ENCODE data around the gene STRADA.
"Not testable (repeated sequence)": the region's sequence is repeated elsewhere in the genome, so short reads cannot be mapped to it uniquely, and the experiment has no call there.

STRADA gene

GRCh38 chr17:63722403-63722802 lies 19.2 kb downstream of the STRADA start:
- H3K4me1 ChIP-seq (ENCODE audit: insufficient read depth, low read length): no peaks in the 10 kb centered on the region
- H3K9ac ChIP-seq (ENCODE audit: low read depth, low read length): no peak overlapping the region
- no peaks in the 10 kb centered on the region for H3K36me3 ChIP-seq (ENCODE audit: insufficient read depth, low read length)
- H3K9me3 ChIP-seq (ENCODE audit: control insufficient read depth, insufficient read depth, low read length): no peaks in the 10 kb centered on the region

- not testable (repeated sequence) for H3K36me3 ChIP-seq (ENCODE audit: insufficient read depth, low read length); H3K4me1 ChIP-seq (ENCODE audit: insufficient read depth, low read length); H3K9me3 ChIP-seq (ENCODE audit: control insufficient read depth, insufficient read depth, low read length)
Measured at GRCh38 chr17:63720194-63720593, 21.4 kb downstream of the STRADA start.

DNA sequence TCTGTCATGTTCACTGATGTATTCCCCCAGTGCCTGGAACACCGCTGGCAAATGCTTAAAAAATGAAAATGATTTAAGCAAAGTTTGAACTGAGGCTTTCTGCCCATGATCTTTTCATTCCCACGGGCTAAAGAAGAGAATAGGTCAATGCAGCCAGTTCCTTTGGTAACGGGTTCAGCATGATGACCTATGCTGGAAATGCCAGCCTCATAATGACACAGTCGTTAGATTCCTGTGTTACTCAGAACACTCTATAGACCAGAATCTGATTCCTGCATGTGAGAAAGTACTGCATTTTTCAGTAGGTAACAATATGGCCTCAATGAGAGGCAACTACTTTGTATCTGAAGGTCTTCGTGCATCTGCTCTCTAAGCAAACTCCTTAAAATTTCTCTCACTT lies 22.6 kb downstream of the STRADA start:
- no peak overlapping the region for H3K9ac ChIP-seq (ENCODE audit: low read depth, low read length)
- H3K4me1 ChIP-seq (ENCODE audit: insufficient read depth, low read length): no peaks in the 10 kb centered on the region
- no peaks in the 10 kb centered on the region for H3K9me3 ChIP-seq (ENCODE audit: control insufficient read depth, insufficient read depth, low read length)
- H3K36me3 ChIP-seq (ENCODE audit: insufficient read depth, low read length): peaks cover 3% of the 10 kb centered on the region; the same call in 1 of the 2 replicates

More at GRCh38 chr17:63720194-63720593, 21.4 kb downstream of the STRADA start:
- H3K9ac ChIP-seq (ENCODE audit: low read depth, low read length): not testable (repeated sequence)

GRCh38 chr17:63716426-63716825 lies 25.2 kb downstream of the STRADA start:
- H3K4me1 ChIP-seq (ENCODE audit: insufficient read depth, low read length): no peaks in the 10 kb centered on the region
- H3K9me3 ChIP-seq (ENCODE audit: control insufficient read depth, insufficient read depth, low read length): no peaks in the 10 kb centered on the region
- H3K9ac ChIP-seq (ENCODE audit: low read depth, low read length): no peak overlapping the region
- H3K36me3 ChIP-seq (ENCODE audit: insufficient read depth, low read length): peaks cover 12% of the 10 kb centered on the region; the same call in 1 of the 2 replicates

GRCh38 chr17:63714550-63715277 lies 26.9 kb downstream of the STRADA start:
- Histone ChIP-seq H3K9ac (ENCODE audit: low read depth, low read length) (no peak overlapping the region), H3K36me3 (ENCODE audit: insufficient read depth, low read length) (peaks cover 12% of the 10 kb centered on the region; the same call in 1 of the 2 replicates), H3K4me1 (ENCODE audit: insufficient read depth, low read length) (no peaks in the 10 kb centered on the region), H3K9me3 (ENCODE audit: control insufficient read depth, insufficient read depth, low read length) (no peaks in the 10 kb centered on the region)

GRCh38 chr17:63709110-63709509 lies 32.5 kb downstream of the STRADA start:
- H3K9me3 ChIP-seq (ENCODE audit: control insufficient read depth, insufficient read depth, low read length): no peaks in the 10 kb centered on the region
- H3K9ac ChIP-seq (ENCODE audit: low read depth, low read length): no peak overlapping the region
- H3K36me3 ChIP-seq (ENCODE audit: insufficient read depth, low read length): peaks cover 20% of the 10 kb centered on the region; the same call in 1 of the 2 replicates
- 0 out of 2 replicates have a peak, but pooled peaks cover 5% of the 10 kb centered on the region for H3K4me1 ChIP-seq (ENCODE audit: insufficient read depth, low read length)

DNA sequence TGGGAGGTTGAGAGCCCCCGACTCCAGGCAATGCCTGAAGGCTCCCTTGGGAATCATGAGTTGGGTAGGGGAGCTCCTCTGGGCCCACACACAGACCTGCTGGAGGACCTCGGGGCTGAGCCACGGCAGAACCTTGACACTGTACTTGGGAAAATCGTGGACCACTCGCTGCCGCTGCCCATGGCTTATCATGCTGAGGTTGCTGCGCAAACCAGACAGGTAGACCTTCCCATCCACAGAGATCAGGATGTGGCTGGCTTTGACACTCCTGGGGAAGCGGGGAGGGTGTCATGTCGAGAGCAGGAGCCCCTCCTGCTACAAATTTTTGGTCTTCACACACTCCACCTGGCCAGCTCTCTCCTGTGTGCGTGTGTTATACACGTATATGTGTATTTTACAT lies 34.4 kb downstream of the STRADA start:
- Histone ChIP-seq H3K4me1 (ENCODE audit: insufficient read depth, low read length) (peaks cover 16% of the 10 kb centered on the region; the same call in 1 of the 2 replicates), H3K36me3 (ENCODE audit: insufficient read depth, low read length) (peaks cover 14% of the 10 kb centered on the region; the same call in 1 of the 2 replicates), H3K9ac (ENCODE audit: low read depth, low read length) (no peak overlapping the region), H3K9me3 (ENCODE audit: control insufficient read depth, insufficient read depth, low read length) (no peaks in the 10 kb centered on the region)

DNA sequence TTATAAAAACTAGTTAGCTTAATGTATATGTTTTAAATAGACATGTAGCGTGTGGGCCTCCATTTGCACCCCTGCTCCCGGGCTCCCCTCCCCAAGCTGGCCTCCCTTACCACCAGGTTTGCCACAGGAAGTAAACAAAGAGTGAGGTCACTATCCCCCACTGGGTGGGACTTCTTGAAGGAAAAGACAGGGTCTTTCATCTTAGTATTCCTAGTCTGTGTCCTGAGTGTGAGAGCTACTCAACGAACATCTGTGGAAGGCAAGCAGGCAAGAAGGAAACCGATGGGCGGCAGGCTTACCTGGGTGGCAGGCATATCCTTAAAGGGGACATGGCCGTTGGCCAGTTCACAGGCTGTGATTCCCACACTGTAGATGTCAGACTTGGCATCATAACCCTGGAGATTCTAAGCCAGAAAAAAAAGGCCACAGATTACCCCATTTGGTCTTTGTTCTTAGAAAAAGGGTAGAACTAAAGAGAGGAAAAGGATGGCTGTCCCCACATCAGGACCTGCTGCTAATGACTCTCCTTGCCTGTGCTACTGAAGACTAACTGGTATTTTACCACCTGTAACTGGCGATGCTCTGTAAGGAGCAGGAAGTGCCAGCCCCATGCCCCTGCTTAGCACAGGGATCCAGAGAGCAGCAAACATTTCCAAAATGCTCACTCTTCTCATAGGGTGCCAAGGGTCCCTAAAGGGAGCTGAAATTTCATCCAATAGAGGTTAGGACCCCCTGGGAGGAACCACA lies 35.1 kb downstream of the STRADA start:
- H3K9ac ChIP-seq (ENCODE audit: low read depth, low read length): no peak overlapping the region
- peaks cover 18% of the 10 kb centered on the region; the same call in 1 of the 2 replicates for H3K4me1 ChIP-seq (ENCODE audit: insufficient read depth, low read length)
- peaks cover 14% of the 10 kb centered on the region; the same call in 1 of the 2 replicates for H3K36me3 ChIP-seq (ENCODE audit: insufficient read depth, low read length)
- H3K9me3 ChIP-seq (ENCODE audit: control insufficient read depth, insufficient read depth, low read length): no peaks in the 10 kb centered on the region

DNA sequence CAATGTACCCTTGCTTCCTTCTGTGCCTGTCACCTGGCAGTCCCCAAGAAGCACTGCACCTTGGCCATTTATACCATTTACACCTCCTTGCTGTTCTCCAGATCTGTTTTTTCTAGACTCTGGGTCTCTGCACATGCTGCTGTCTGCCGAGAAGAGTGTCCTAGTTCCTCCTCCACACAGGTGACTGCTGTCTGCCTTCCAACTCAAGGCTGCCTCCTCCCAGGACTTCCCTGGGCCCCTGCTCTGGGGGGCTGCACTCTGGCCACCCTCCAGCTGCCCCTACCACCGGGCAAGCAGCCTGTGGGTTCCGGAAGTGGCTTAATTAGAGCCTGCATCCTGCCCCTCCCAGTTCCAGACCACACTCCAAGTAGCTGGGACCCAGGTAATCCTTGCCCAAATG lies 35.9 kb downstream of the STRADA start:
- Histone ChIP-seq H3K4me1 (ENCODE audit: insufficient read depth, low read length) (peaks cover 18% of the 10 kb centered on the region; the same call in 1 of the 2 replicates), H3K36me3 (ENCODE audit: insufficient read depth, low read length) (peaks cover 14% of the 10 kb centered on the region; the same call in 1 of the 2 replicates), H3K9me3 (ENCODE audit: control insufficient read depth, insufficient read depth, low read length) (no peaks in the 10 kb centered on the region), H3K9ac (ENCODE audit: low read depth, low read length) (no peak overlapping the region)

GRCh38 chr17:63704836-63705235 lies 36.8 kb downstream of the STRADA start:
- no peaks in the 10 kb centered on the region for H3K9me3 ChIP-seq (ENCODE audit: control insufficient read depth, insufficient read depth, low read length)
- no peak overlapping the region for H3K9ac ChIP-seq (ENCODE audit: low read depth, low read length)
- H3K36me3 ChIP-seq (ENCODE audit: insufficient read depth, low read length): peaks cover 14% of the 10 kb centered on the region; the same call in 1 of the 2 replicates
- H3K4me1 ChIP-seq (ENCODE audit: insufficient read depth, low read length): peaks cover 18% of the 10 kb centered on the region; the same call in 1 of the 2 replicates

DNA sequence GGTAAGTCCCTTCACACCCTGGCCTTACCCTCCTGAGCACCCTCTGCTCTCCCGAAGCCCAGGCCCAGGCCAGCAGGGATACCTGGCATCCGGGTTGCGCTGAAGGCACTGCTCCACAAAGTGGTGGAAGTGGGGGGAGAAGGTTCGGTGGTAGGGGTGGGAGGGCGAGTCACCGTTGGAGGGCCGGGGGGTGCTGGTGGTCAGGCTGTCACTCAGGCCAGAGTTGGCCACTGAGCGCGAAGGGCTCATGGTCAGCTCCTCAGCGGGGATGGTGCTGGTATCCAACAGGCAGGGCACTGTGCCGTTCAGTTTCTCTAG lies 37.4 kb downstream of the STRADA start:
- Histone ChIP-seq H3K36me3 (ENCODE audit: insufficient read depth, low read length) (peaks cover 13% of the 10 kb centered on the region; the same call in 1 of the 2 replicates), H3K9me3 (ENCODE audit: control insufficient read depth, insufficient read depth, low read length) (no peaks in the 10 kb centered on the region), H3K4me1 (ENCODE audit: insufficient read depth, low read length) (peaks cover 18% of the 10 kb centered on the region; the same call in 1 of the 2 replicates), H3K9ac (ENCODE audit: low read depth, low read length) (no peak overlapping the region)

GRCh38 chr17:63703556-63704258 lies 37.9 kb downstream of the STRADA start:
- Histone ChIP-seq H3K4me1 (ENCODE audit: insufficient read depth, low read length) (peaks cover 18% of the 10 kb centered on the region; the same call in 1 of the 2 replicates), H3K9ac (ENCODE audit: low read depth, low read length) (no peak overlapping the region), H3K36me3 (ENCODE audit: insufficient read depth, low read length) (peaks cover 8% of the 10 kb centered on the region; the same call in 1 of the 2 replicates), H3K9me3 (ENCODE audit: control insufficient read depth, insufficient read depth, low read length) (no peaks in the 10 kb centered on the region)

DNA sequence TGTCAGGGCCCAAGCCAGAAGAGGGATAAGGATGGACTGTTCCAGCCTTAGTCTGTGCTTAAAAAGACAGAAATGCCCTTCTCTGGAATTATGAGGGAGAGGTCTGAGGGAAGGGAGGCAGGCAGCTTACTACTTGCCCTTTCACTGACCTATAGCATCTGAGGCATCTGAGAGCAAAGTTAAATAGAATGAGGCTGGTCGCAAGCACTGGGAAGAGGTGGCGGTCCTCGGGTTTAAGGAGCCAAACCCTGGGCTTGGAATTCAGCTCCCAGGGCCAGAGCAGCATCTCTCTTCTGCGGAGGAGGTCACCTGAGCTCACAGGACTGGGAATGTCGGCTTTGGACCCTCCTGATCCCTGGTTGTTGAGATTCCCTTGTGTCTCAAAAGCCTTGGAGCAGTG lies 38.6 kb downstream of the STRADA start:
- H3K36me3 ChIP-seq (ENCODE audit: insufficient read depth, low read length): peaks cover 8% of the 10 kb centered on the region; the same call in 1 of the 2 replicates

GRCh38 chr17:63702721-63703015 lies 38.9 kb downstream of the STRADA start:
- H3K9ac ChIP-seq (ENCODE audit: low read depth, low read length): no peak overlapping the region

More for the DNA sequence above, 38.6 kb downstream of the STRADA start:
- Histone ChIP-seq H3K9me3 (ENCODE audit: control insufficient read depth, insufficient read depth, low read length) (no peaks in the 10 kb centered on the region), H3K9ac (ENCODE audit: low read depth, low read length) (no peak overlapping the region), H3K4me1 (ENCODE audit: insufficient read depth, low read length) (peaks cover 18% of the 10 kb centered on the region; the same call in 1 of the 2 replicates)

More at GRCh38 chr17:63702721-63703015, 38.9 kb downstream of the STRADA start:
- Histone ChIP-seq H3K36me3 (ENCODE audit: insufficient read depth, low read length) (peaks cover 8% of the 10 kb centered on the region; the same call in 1 of the 2 replicates), H3K9me3 (ENCODE audit: control insufficient read depth, insufficient read depth, low read length) (no peaks in the 10 kb centered on the region), H3K4me1 (ENCODE audit: insufficient read depth, low read length) (peaks cover 20% of the 10 kb centered on the region; the same call in 1 of the 2 replicates)
